Stimulated activated CD4-positive, alpha-beta T cell treated with anti-CD3 and anti-CD28 coated beads, TNF-alpha, amount 100 ng/mL, for 4 hours (primary cell): ENCODE measurements around the gene DNAJB9.
"Not testable (repeated sequence)": the region's sequence is repeated elsewhere in the genome, so short reads cannot be mapped to it uniquely, and the experiment has no call there.

Experiments used
- DNase-seq, 3 experiments: peaks; one replicate each; pipeline ENCODE4 v3.0.0-alpha.2; 2020; ENCODE audit warnings: low read depth in 3 of 3

DNAJB9 gene

DNA sequence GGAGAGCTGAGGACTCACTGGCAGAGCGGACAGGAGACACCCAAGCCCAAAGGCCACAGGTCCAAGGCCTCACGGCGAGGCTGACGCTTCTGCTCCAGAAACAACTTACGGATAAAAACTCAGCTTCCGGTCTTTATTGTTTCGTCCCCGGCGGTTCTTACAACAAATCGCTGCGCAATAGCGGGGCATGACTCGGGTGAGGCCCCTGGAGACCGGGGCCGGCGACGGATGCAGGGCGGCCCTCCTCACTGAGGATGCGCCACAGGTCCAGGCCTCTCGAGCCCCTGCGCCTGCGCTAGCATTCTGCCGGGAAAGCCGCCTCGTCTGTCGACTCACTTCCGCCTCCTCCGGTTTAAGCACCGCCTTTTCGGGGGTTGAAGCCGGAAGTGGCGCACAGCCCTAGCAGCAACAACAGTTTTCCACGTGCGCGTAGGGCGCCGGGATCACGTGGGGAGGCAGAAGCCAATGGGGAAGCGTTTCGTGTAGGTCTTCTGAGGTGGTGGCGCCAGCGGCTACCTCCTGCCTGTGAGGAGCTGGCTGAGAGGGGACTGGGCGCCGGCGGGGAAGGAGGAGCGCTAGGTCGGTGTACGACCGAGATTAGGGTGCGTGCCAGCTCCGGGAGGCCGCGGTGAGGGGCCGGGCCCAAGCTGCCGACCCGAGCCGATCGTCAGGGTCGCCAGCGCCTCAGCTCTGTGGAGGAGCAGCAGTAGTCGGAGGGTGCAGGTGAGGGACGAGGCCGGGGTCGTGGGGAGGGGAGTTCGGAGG, at the start of gene DNAJB9, which contains the start of gene THAP5:
Gene DNAJB9 (plus strand): TSS at position 494 of the 765 bp plus-strand sequence. CDS start 1,853 bp downstream, outside the sequence.
Gene THAP5 (minus strand): TSS at position 326 of the 765 bp plus-strand sequence. CDS start 137 bp downstream, at position 189.
- peak; percentile 94 to 99 (median 98) for DNase-seq

DNA sequence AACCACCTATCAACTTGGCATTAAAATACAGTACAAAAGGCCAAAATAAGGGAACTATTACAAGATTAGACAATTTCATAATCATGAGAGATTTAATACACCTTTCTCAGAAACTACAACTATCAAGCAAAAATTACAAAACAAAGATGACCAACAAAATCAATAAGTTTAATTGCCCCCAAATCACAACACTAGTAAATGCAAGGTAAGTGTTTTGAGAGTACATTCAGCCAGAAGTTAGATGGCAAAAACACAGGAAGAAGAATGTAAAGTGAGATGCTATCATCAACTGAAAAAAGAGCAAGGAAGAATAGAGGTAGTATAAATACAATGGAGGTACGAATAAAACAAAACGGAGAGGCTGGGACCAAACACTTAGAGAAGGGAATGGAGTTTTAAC, 46.9 kb upstream of the DNAJB9 start:
- no peak for DNase-seq

DNA sequence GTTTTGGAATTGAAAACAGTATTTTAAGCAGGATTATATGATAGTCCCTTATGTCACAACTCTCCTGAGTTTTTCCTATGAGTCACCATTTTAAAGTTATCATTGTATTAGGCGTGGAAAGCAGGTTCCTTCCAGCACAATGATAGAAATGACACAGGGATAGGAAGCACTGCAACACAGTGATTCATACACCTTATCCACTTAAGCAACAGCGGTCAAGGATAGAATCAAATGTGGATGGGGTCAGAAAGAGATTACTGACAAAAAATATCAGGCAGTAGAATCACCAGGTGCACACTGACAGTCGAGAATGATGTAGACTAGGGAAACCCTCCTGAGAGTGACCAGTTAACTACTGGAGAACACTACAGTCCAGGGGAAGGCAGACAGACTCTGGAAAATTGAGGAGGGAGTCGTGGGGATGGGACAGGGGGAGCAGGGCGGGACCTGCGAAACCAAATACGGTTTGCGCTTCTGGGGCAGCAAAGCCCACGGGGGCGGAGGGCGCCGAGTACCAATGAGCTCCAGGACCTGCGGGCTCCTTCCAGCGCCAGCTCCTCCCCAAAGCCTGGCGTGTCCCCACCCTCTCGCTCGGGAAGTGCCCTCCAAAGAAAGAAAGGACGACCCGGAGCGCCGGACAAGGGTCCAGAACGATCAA, 44.2 kb upstream of the DNAJB9 start:
- DNase-seq, result peak in 1 of 3 experiments; percentile 33

DNA sequence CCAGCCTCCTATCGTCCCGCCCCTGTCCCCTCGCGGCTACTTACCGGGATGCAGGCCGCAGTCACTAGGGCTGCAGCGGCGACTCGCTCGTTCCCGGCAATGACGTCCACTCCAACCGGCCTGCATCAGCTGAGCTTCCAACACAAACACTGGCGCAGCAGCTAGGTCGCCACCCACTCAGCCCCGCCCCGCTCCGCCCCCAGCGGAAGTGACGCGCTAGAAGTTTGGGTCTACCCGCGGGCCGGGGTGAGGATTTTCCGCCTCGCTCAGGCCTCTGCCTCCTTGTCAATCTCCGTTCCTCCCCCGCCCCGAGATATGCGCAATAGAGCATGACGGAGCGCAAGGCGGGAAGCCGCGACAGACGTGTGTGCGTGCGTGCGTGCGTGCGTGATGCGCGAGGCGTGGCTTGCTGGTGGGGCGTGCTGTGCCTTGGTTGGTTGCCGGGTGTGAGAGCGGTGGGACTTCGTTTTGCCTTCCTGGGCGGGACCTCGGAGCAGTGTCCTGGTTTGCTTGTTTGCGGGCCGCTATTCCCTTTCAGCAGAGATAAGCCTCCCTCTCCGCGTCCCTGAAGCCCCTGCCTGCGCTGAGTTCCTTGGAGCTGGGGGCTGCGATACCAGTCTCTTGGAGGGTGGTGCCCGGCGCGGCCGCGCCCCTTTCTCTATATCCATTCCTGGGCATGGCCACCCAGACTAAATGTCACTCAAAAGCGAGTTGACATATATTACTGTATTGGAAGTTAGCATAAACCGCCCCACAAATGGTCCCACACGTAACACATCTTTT, 43.5 kb upstream of the DNAJB9 start, which contains the start of gene PNPLA8:
Gene PNPLA8 (minus strand): TSS at position 151 of the 783 bp plus-strand sequence. CDS start 10,644 bp downstream, outside the sequence.
- peak; percentile 99 to 100 (median 100) for DNase-seq

DNA sequence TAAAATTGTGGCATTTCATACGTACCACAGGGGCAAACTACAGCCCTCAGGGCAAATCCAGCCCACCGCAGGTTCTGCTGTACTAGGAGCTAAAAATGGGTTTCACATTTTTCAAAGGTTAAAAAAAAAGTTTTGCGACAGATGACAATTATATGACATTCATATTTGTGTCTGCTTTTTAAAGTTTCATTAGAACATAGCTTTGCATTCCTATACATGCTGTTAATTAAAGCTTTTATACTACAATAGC, 43.0 kb upstream of the DNAJB9 start:
- DNase-seq, result no peak

DNA sequence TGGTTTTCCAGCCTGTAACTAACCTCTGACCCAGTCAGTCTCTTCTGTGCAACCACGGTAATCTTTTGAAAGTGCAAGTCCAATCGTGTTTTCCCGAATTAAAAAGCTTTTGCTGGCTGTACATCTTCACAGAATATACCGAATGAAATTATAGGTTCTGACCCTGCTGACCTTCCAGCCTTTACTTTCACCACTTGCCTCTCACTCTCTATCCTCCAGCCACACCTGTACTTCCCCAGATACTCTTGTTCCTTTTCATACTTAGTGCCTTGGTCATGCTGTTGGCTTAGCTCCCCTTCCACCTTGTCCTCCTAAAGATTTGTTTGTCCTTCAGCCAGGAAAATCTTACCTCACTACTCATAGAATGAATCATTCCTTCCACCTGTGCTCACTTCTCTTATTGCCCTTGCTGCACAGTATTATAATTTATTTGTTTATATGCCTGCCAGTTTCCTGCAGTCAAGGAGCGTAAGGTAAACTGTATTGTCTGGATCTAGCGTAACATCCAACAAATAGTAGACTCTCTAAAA, 41.4 kb upstream of the DNAJB9 start:
- no peak for DNase-seq

GRCh38 chr7:108529341-108529740, 40.3 kb upstream of the DNAJB9 start:
- no peak for DNase-seq

GRCh38 chr7:108533712-108534111, 36.0 kb upstream of the DNAJB9 start:
- no peak for DNase-seq

DNA sequence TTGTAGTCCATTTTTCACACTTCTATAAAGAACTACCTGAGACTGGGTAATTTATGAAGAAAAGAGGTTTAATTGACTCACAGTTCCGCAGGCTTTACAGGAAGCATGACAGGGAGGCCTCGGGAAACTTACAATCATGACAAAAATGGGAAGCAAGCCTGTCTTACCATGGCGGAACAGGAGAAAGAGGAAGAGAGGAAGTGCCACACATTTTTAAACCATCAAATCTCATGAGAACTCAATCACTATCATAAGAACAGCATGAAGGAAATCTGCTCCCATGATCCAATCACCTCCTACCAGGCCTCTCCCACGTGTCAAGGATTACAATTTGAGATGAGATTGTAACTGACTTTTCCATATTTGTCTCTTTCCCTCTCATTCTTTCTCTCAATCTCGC, 34.4 kb upstream of the DNAJB9 start:
- no peak for DNase-seq

- DNase-seq, result no peak
These were observed 33.9 kb upstream of the DNAJB9 start for GRCh38 chr7:108535744-108536143.

DNA sequence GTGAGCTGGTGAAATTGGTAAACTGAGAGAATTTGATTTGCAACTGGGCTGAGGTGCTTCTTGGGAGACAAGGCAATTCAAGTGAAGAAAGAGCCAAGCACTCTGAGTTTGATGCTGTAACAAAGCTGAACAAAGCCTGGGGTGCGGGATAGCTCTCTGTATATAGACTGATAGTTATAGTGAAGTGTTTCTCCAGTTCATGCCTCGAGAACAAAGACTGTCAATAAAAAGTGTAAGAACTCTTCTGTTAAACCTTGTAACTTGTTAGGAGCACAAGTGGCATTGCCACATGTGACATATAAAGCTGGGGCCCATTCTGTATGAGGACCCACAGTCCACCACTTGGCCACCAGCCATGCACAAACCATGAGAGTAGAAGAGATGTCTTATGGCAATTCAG, 32.4 kb upstream of the DNAJB9 start:
- no peak for DNase-seq

DNA sequence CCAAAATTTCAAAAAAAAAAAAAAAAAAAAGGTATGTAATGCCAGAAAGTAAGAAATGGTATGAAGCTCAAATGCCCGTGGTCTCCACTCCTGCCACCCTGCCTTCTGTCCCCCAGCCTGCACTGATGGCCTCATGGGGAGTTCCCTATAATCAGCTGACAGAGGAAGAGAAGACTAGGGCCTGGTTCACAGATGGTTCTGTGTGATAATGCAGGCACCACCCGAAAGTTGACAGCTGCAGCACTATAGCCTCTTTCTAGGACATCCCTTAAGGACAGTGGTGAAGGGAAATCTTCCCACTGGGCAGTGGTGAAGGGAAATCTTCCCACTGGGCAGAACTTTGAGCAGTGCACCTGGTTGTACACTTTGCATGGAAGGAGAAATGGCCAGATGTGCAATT, 31.4 kb upstream of the DNAJB9 start:
- not testable (repeated sequence) for DNase-seq

- not testable (repeated sequence) for DNase-seq
These were observed 31.0 kb upstream of the DNAJB9 start for GRCh38 chr7:108538685-108539084.

GRCh38 chr7:108541478-108541877, 28.2 kb upstream of the DNAJB9 start:
- no peak for DNase-seq

DNA sequence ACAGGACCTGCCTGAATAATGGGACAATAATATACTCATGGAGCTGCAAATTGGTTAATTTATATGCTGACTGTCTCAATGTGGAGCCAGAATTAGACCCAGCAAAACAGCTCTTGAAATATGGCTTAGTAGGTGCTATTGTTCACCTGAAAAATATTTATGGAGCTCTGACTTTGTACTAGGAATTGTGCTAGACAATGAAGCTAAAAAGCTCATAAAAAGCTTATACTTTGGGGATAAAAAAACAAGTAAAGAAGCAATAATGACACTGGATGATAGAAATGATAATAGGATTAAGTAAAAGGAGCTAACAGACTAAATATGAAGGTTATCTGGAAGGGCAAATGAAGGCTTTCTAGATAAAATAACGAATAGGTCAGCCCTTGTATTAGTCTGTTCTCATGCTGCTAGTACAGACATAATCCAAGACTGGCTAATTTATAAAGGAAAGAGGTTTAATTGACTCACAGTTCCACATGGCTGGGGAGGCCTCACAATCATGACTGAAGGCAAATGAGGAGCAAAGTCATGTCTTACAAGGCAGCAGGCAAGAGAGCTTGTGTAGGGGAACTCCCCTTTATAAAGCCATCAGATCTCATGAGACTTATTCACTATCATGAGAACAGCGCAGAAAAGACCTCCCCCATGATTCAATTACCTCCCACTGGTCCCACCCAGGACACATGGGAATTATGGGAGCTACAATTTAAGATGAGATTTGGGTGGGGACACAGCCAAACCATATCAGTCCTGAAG, 21.4 kb upstream of the DNAJB9 start:
- DNase-seq, result not testable (repeated sequence)

GRCh38 chr7:108556665-108557064, 13.0 kb upstream of the DNAJB9 start:
- not testable (repeated sequence) for DNase-seq

DNA sequence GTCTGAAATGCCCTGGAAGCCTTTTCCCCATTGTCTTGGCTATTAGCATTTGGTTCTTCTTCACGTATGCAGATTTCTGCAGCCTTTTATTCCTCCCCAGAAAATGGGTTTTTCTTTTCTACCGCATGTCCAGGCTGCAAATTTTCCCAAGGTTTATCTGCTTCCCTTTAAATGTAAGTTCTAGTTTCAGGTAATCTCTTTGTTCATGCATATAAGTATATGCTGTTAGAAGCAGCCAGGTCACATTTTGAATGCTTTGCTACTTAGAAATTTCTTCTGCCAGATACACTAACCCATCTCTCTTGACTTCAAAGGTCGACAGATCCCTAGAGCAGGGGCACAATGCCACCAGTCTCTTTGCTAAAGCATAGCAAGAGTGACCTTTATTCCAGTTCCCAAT, 12.5 kb upstream of the DNAJB9 start:
- no peak for DNase-seq

GRCh38 chr7:108557617-108558016, 12.1 kb upstream of the DNAJB9 start:
- no peak for DNase-seq

DNA sequence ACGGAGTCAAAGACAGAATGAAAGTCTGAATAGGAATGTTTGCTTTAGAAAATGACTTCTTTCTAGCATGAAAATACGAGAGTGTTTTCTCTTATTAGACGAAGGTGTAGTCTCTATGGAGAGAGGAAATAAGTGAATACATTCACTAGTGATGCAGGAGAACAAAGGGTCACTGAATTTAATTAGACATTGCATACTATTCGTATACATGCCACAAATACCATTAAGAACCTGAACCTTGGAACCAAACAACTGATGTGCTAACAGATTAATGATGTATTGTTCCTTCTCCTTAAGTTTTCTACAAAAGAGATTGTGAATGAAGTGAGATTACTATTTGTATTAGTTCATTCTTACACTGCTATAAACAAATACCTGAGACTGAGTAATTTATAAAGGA, 10.4 kb upstream of the DNAJB9 start:
- DNase-seq, result no peak

GRCh38 chr7:108561047-108561619, 8.5 kb upstream of the DNAJB9 start:
- DNase-seq, result no peak

GRCh38 chr7:108565987-108566386, 3.7 kb upstream of the DNAJB9 start:
- no peak for DNase-seq
